Fibroblast of gingiva (primary cell): Measurements from ENCODE around the gene KLHL28.
A peak's percentile ranks its signal among the peaks of the same experiment; 100 is the strongest.
"Not testable (repeated sequence)": the region's sequence is repeated elsewhere in the genome, so short reads cannot be mapped to it uniquely, and the experiment has no call there.

Source experiments
- DNase-seq: peaks from one replicate; pipeline ENCODE4 v3.0.0-alpha.2; 2011; ENCODE audit warnings: low read depth

KLHL28 gene

GRCh38 chr14:44897041-44897844 lies 64.5 kb downstream of the KLHL28 start:
- peak; percentile 97 for DNase-seq

- no peak for DNase-seq
These were observed 65.3 kb downstream of the KLHL28 start for GRCh38 chr14:44896275-44897040.

- DNase-seq = peak; percentile 26
These were observed 66.0 kb downstream of the KLHL28 start for GRCh38 chr14:44895716-44896115.

- DNase-seq = no peak
These were observed 68.2 kb downstream of the KLHL28 start for GRCh38 chr14:44893535-44893934.

- DNase-seq = not testable (repeated sequence)
These were observed 69.9 kb downstream of the KLHL28 start for GRCh38 chr14:44891726-44892372.

GRCh38 chr14:44889595-44890471 lies 71.9 kb downstream of the KLHL28 start:
- no peak for DNase-seq

- DNase-seq = no peak
These were observed 74.2 kb downstream of the KLHL28 start for GRCh38 chr14:44887596-44887955.

- no peak for DNase-seq
These were observed 74.7 kb downstream of the KLHL28 start for GRCh38 chr14:44886860-44887595.

GRCh38 chr14:44880791-44881190 lies 81.0 kb downstream of the KLHL28 start:
- DNase-seq = no peak
